HepG2 (cell line): ENCODE results near the gene KLHL13. TPM values are rescaled to one million over a fixed set of nuclear protein-coding genes. Genes with fewer than 3 reads are reported as not detected.

Experiments
- ATAC-seq: fragments of 200-7000 bp; cut with Tn5 transposase; 3 replicates; pipeline ENCODE4 v1.9.1; 2020; ENCODE audit warnings: mild to moderate bottlenecking, moderate library complexity
- BruUV-seq: library from RNA; stranded (reverse); fragments of 400-500 nt; replicated peaks from 2 replicates; lab custom pipeline; 2021; lab: Mats Ljungman, UMichigan
- CTCF ChIA-PET: fragments of 300-600 bp; formaldehyde crosslinking; extraction: SDS; loops from one replicate; lab custom pipeline; 2021; ENCODE audit warnings: low total read pairs, inconsistent platforms, low intra/inter-chr PET ratio; lab: Yijun Ruan, JAX
- POLR2A ChIA-PET: fragments of 350-600 bp; sonication (Branson Sonifier 250); formaldehyde crosslinking; loops from one replicate; lab custom pipeline; 2020; ENCODE audit warnings: antibody characterized with exemption, inconsistent platforms; lab: Yijun Ruan, JAX
- DNase-seq: peaks from one replicate; pipeline ENCODE4 v3.0.0-alpha.2; 2015; ENCODE audit warnings: low spot score
- FAIRE-seq: peaks from 3 replicates; lab custom pipeline; 2011; peaks lifted over from hg19 to GRCh38; lab: Jason Lieb, UNC
- H2AFZ ChIP-seq: one replicate; pipeline ENCODE4 v1.6.1; 2011; ENCODE audit warnings: low read length, inconsistent platforms
- H3K27ac ChIP-seq: fragments of 300-600 bp; 3 replicates; pipeline ENCODE4 v1.8.0; 2011; ENCODE audit warnings: mixed run types, mild to moderate bottlenecking, mixed read lengths, low read length, inconsistent platforms; ENCODE audit not compliant: insufficient read depth; ENCODE audit errors: extremely low read length
- H3K27me3 ChIP-seq, 2 experiments: fragments of 200-600 bp in 1 of 2; 2 replicates in 1 of 2; 3 replicates in 1 of 2; pipeline versions ENCODE4 v1.6.0 to v1.8.0; 2011; ENCODE audit warnings: low read length in 2 of 2, mild to moderate bottlenecking in 2 of 2, moderate library complexity in 2 of 2, inconsistent platforms in 1 of 2; ENCODE audit not compliant: insufficient read depth in 2 of 2, control insufficient read depth in 1 of 2
- H3K36me3 ChIP-seq, 2 experiments: fragments of 200-600 bp in 1 of 2; replicated peaks in 1 of 2; 2 replicates in 1 of 2; 3 replicates in 1 of 2; pipeline versions ENCODE4 v1.5.1 to v1.8.0; 2011; ENCODE audit warnings: low read length in 2 of 2, inconsistent platforms in 1 of 2; ENCODE audit not compliant: insufficient read depth in 2 of 2, control insufficient read depth in 1 of 2
- H3K4me1 ChIP-seq: 2 replicates; pipeline ENCODE4 v1.5.1; 2012; ENCODE audit warnings: low read length, inconsistent platforms; ENCODE audit not compliant: insufficient read depth
- H3K4me2 ChIP-seq: 2 replicates; pipeline ENCODE4 v1.6.0; 2011; ENCODE audit warnings: low read depth, low read length, inconsistent platforms
- H3K4me3 ChIP-seq, 3 experiments: fragments of 200-600 bp in 1 of 3; sonication (generic), shearing (Covaris generic) in 1 of 3; replicated peaks in 1 of 3; 2 replicates each; pipeline ENCODE4 v1.5.1; 2011 to 2016; ENCODE audit warnings: low read length in 3 of 3, inconsistent platforms in 2 of 3, low read depth in 2 of 3, mild to moderate bottlenecking in 2 of 3, control low read depth in 1 of 3, mixed read lengths in 1 of 3; ENCODE audit not compliant: insufficient read depth in 1 of 3
- H3K79me2 ChIP-seq: one replicate; pipeline ENCODE4 v1.6.1; 2011; ENCODE audit warnings: low read length, inconsistent platforms; ENCODE audit not compliant: insufficient read depth
- H3K9ac ChIP-seq: 2 replicates; pipeline ENCODE4 v1.6.0; 2011; ENCODE audit warnings: mild to moderate bottlenecking, low read depth, low read length, inconsistent platforms; ENCODE audit not compliant: insufficient read depth
- H3K9me3 ChIP-seq: 2 replicates; pipeline ENCODE4 v1.5.1; 2012; ENCODE audit warnings: mild to moderate bottlenecking, low read length
- H4K20me1 ChIP-seq: 2 replicates; pipeline ENCODE4 v1.6.0; 2011; ENCODE audit warnings: inconsistent platforms, mild to moderate bottlenecking, low read length, moderate library complexity; ENCODE audit not compliant: insufficient read depth
- CHCHD3 ChIP-seq: sonication (generic); formaldehyde crosslinking; IDR thresholded peaks from 2 replicates; pipeline ENCODE4 v1.8.0; 2022; ENCODE audit warnings: mild to moderate bottlenecking, missing genetic modification reagents, moderate library complexity
- DNMT3B ChIP-seq: conservative IDR thresholded peaks from 2 replicates; pipeline ENCODE4 v1.6.1; 2016; ENCODE audit warnings: missing biosample characterization, control low read depth
- MTF1 ChIP-seq: sonication (generic); formaldehyde crosslinking; IDR thresholded peaks from 2 replicates; pipeline ENCODE4 v1.5.0; 2020; ENCODE audit warnings: missing genetic modification reagents
- PPARG ChIP-seq: conservative IDR thresholded peaks from 2 replicates; pipeline ENCODE4 v1.6.1; 2016; ENCODE audit warnings: missing biosample characterization, missing genetic modification reagents
- SALL2 ChIP-seq: sonication (generic); formaldehyde crosslinking; IDR thresholded peaks from 2 replicates; pipeline ENCODE4 v1.8.1; 2023; ENCODE audit warnings: mild to moderate bottlenecking, missing genetic modification reagents, inconsistent platforms
- SOX6 ChIP-seq, 2 experiments: fragments of 450-650 bp in 1 of 2; sonication (generic) in 1 of 2; formaldehyde crosslinking in 1 of 2; IDR thresholded peaks; 2 replicates each; pipeline versions ENCODE4 v1.4.0 to v1.6.1; 2017 to 2020; ENCODE audit warnings: antibody characterized with exemption in 1 of 2, mild to moderate bottlenecking in 1 of 2, missing genetic modification reagents in 1 of 2
- ZNF274 ChIP-seq: sonication (generic); formaldehyde crosslinking; IDR thresholded peaks from 2 replicates; pipeline ENCODE4 v1.5.1; 2020; ENCODE audit warnings: mild to moderate bottlenecking, missing genetic modification reagents
- ZNF275 ChIP-seq: sonication (generic); formaldehyde crosslinking; IDR thresholded peaks from 2 replicates; pipeline ENCODE4 v1.8.0; 2022; ENCODE audit warnings: missing genetic modification reagents, mild to moderate bottlenecking, inconsistent platforms, borderline replicate concordance
- ZNF333 ChIP-seq: sonication (generic); formaldehyde crosslinking; IDR thresholded peaks from 2 replicates; pipeline ENCODE4 v1.4.0; 2020; ENCODE audit warnings: mild to moderate bottlenecking, missing genetic modification reagents, borderline replicate concordance
- ZNF335 ChIP-seq: sonication (generic); formaldehyde crosslinking; IDR thresholded peaks from 2 replicates; pipeline ENCODE4 v1.4.0; 2020; ENCODE audit warnings: missing genetic modification reagents
- ZNF350 ChIP-seq: sonication (generic); formaldehyde crosslinking; IDR thresholded peaks from 2 replicates; pipeline ENCODE4 v1.4.0; 2020; ENCODE audit warnings: mild to moderate bottlenecking, low read depth, missing genetic modification reagents, borderline replicate concordance
- ZNF605 ChIP-seq: sonication (generic); formaldehyde crosslinking; IDR thresholded peaks from 2 replicates; pipeline ENCODE4 v1.8.0; 2022; ENCODE audit warnings: mild to moderate bottlenecking, missing genetic modification reagents
- ZNF740 ChIP-seq: sonication (generic); formaldehyde crosslinking; IDR thresholded peaks from 2 replicates; pipeline ENCODE4 v1.4.0; 2020; ENCODE audit warnings: missing genetic modification reagents
- ZNF772 ChIP-seq: sonication (generic); formaldehyde crosslinking; IDR thresholded peaks from 2 replicates; pipeline ENCODE4 v1.5.0; 2020; ENCODE audit warnings: mild to moderate bottlenecking, missing genetic modification reagents
- WGBS: methylation state at CpG from one replicate; pipeline ENCODE4 v1.1.6; 2017; ENCODE audit warnings: low lambda C conversion rate; 5-methylcytosine and 5-hydroxymethylcytosine counted together
- in situ Hi-C: cut with HindIII; loops from 2 replicates; pipeline ENCODE4 v1.10.0; 2017; ENCODE audit warnings: low pct_unique_long_range_greater_than_20kb; ENCODE audit not compliant: extremely low pct_ligation_motif_present
- intact Hi-C: fragments of 100-400 bp; cut with micrococcal nuclease; formaldehyde crosslinking; loops from one replicate; pipeline ENCODE4 v1.10.0; 2022; ENCODE audit not compliant: unreplicated experiment
- polyA plus RNA-seq, 8 experiments: library from polyadenylated mRNA; depleted of rRNA in 3 of 8; stranded (reverse) in 7 of 8; unstranded in 1 of 8; fragments of >200 nt; fragmentation: Illumina TruSeq in 4 of 8; extraction: Trizol in 4 of 8; gene quantifications; 2 replicates each; pipeline versions ENCODE4 v1.2.1 to v1.2.3, GENCODE V29; 2011 to 2016; ENCODE audit warnings: low read depth in 4 of 8, missing spikeins in 1 of 8, mixed read lengths in 1 of 8; ENCODE audit not compliant: insufficient read depth in 1 of 8
- total RNA-seq, 5 experiments: library from RNA; depleted of rRNA; stranded (reverse); fragments of >200 nt; fragmentation: Illumina TruSeq; extraction: Trizol; gene quantifications; 2 replicates each; pipeline ENCODE4 v1.2.3, GENCODE V29; 2016; ENCODE audit warnings: low read depth in 1 of 5
- TF ChIP-seq, protein P1 (sequence below): IDR thresholded peaks from 2 replicates; pipeline ENCODE4 v1.6.1; 2016; ENCODE audit warnings: low read depth, missing genetic modification reagents, missing compliant biosample characterization

KLHL13 gene
- total and polyA plus RNA-seq, 2 of the 13 experiments (the other 11 are each of a cell fraction or from before 2014, with no cell fraction given) = 0.28 to 1.6 TPM

GRCh38 chrX:118100091-118100490 lies 16.5 kb downstream of the KLHL13 start:
- intact Hi-C loops = no loop called here

DNA sequence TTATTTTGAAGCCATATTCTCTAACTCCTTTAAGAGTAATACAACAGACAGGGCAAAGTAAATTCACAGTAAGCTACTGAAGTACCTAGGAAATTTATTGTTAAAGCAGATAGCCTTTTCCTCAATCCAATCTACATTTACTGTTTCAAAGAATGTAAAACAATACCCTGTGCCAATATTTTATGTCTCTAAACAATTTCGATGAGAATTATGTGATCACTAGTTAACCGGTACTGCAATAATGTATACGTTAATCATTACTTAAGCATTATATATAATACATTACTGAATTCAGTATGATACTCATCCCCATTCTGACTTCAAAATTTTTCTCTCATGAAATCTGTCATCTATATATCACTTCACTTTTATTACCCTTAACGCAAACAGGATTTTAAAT lies 28.5 kb downstream of the KLHL13 start:
- H3K36me3 ChIP-seq = no peaks in the 10 kb centered on the region
- intact Hi-C loops (no loop called here), in situ Hi-C loops (no loop called here)
- ChIA-PET CTCF (no interaction called here), POLR2A (no interaction called here)
- FAIRE-seq (no peak), ATAC-seq (no peak), DNase-seq (no peak)
- no peak overlapping the region for H3K4me3 ChIP-seq
- H3K9ac ChIP-seq = no peak overlapping the region
- H3K79me2 ChIP-seq = no peaks in the 10 kb centered on the region
- no peaks in the 10 kb centered on the region for H3K4me1 ChIP-seq
- H3K27me3 ChIP-seq = no peaks in the 10 kb centered on the region
- no peaks in the 10 kb centered on the region for H4K20me1 ChIP-seq
- no peak overlapping the region for H2AFZ ChIP-seq
- H3K4me2 ChIP-seq = no peak overlapping the region
- WGBS = 69% methylated on average over 4 of the region's 4 CpGs
- no peaks in the 10 kb centered on the region for H3K9me3 ChIP-seq
- BruUV-seq = no TSS peak
- no peak overlapping the region for H3K27ac ChIP-seq
- TF ChIP-seq DNMT3B (CRISPR knock-in tag) (no peak), ZNF605 (CRISPR knock-in tag) (no peak), ZNF335 (no peak), SALL2 (CRISPR knock-in tag) (no peak), ZNF275 (CRISPR knock-in tag) (no peak), MTF1 (CRISPR knock-in tag) (no peak), SOX6 (IDR thresholded peaks at IDR 0.05) (no peak), SOX6 (CRISPR knock-in tag; IDR thresholded peaks at IDR 0.05) (no peak), CHCHD3 (CRISPR knock-in tag) (no peak)
- TF ChIP-seq, protein P1, sequence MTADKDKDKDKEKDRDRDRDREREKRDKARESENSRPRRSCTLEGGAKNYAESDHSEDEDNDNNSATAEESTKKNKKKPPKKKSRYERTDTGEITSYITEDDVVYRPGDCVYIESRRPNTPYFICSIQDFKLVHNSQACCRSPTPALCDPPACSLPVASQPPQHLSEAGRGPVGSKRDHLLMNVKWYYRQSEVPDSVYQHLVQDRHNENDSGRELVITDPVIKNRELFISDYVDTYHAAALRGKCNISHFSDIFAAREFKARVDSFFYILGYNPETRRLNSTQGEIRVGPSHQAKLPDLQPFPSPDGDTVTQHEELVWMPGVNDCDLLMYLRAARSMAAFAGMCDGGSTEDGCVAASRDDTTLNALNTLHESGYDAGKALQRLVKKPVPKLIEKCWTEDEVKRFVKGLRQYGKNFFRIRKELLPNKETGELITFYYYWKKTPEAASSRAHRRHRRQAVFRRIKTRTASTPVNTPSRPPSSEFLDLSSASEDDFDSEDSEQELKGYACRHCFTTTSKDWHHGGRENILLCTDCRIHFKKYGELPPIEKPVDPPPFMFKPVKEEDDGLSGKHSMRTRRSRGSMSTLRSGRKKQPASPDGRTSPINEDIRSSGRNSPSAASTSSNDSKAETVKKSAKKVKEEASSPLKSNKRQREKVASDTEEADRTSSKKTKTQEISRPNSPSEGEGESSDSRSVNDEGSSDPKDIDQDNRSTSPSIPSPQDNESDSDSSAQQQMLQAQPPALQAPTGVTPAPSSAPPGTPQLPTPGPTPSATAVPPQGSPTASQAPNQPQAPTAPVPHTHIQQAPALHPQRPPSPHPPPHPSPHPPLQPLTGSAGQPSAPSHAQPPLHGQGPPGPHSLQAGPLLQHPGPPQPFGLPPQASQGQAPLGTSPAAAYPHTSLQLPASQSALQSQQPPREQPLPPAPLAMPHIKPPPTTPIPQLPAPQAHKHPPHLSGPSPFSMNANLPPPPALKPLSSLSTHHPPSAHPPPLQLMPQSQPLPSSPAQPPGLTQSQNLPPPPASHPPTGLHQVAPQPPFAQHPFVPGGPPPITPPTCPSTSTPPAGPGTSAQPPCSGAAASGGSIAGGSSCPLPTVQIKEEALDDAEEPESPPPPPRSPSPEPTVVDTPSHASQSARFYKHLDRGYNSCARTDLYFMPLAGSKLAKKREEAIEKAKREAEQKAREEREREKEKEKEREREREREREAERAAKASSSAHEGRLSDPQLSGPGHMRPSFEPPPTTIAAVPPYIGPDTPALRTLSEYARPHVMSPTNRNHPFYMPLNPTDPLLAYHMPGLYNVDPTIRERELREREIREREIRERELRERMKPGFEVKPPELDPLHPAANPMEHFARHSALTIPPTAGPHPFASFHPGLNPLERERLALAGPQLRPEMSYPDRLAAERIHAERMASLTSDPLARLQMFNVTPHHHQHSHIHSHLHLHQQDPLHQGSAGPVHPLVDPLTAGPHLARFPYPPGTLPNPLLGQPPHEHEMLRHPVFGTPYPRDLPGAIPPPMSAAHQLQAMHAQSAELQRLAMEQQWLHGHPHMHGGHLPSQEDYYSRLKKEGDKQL = no peak

More at GRCh38 chrX:118100091-118100490, 16.5 kb downstream of the KLHL13 start:
- FAIRE-seq (no peak), ATAC-seq (no peak), DNase-seq (no peak)
- Histone ChIP-seq H3K79me2 (no peaks in the 10 kb centered on the region), H3K9me3 (no peaks in the 10 kb centered on the region), H3K27me3 (no peaks in the 10 kb centered on the region), H3K27ac (no peak overlapping the region), H3K36me3 (no peaks in the 10 kb centered on the region), H3K4me3 (no peak overlapping the region), H4K20me1 (no peaks in the 10 kb centered on the region), H2AFZ (no peak overlapping the region), H3K9ac (no peak overlapping the region), H3K4me1 (no peaks in the 10 kb centered on the region), H3K4me2 (no peak overlapping the region)
- ChIA-PET CTCF (no interaction called here), POLR2A (no interaction called here)
- in situ Hi-C loops = no loop called here
- WGBS = 40% methylated on average over 5 of the region's 5 CpGs
- no peak for TF ChIP-seq ZNF740 (CRISPR knock-in tag)
- no peak for TF ChIP-seq ZNF333 (CRISPR knock-in tag)
- no peak for TF ChIP-seq ZNF772 (CRISPR knock-in tag)
- no peak for TF ChIP-seq PPARG (CRISPR knock-in tag)
- no peak for TF ChIP-seq ZNF274 (CRISPR knock-in tag)
- no peak for TF ChIP-seq ZNF350
- BruUV-seq = no TSS peak
